HT-29 (cell line): ENCODE measurements around the gene ANKRD36. TPM values are rescaled to one million over a fixed set of nuclear protein-coding genes. Genes with fewer than 3 reads are reported as not detected.
"Not testable (repeated sequence)": the region's sequence is repeated elsewhere in the genome, so short reads cannot be mapped to it uniquely, and the experiment has no call there.

Experiments used
- DNase-seq: peaks from one replicate; pipeline ENCODE4 v3.0.0-alpha.2; 2015; ENCODE audit warnings: low spot score
- total RNA-seq: library from RNA; depleted of rRNA; stranded (reverse); fragments of >200 nt; shearing (Covaris generic); gene quantifications from 2 replicates; pipeline ENCODE4 v1.2.3, GENCODE V29; 2014

The ANKRD36 gene
- total RNA-seq, 1 experiment from 2014 or later = 6.2 TPM

DNA sequence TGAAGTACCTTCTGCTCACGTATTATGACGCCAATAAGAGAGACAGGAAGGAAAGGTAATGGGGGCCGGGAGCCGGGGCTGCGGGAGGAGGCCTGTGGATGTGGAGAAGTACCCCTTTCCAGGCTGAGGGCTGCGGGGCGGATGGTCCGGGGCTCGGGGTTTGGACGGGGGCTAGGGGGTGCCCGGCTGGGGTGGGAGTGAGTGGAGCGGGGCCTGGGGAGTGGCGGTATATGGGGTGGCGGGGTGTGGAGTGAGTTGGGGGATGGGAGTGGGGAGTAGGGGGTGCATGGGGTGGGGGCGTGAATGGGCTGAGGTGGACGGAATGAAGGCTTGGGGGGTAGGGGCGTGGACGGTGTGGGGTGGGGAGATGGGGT, 916 bp downstream of the ANKRD36 start:
- DNase-seq = not testable (repeated sequence)

DNA sequence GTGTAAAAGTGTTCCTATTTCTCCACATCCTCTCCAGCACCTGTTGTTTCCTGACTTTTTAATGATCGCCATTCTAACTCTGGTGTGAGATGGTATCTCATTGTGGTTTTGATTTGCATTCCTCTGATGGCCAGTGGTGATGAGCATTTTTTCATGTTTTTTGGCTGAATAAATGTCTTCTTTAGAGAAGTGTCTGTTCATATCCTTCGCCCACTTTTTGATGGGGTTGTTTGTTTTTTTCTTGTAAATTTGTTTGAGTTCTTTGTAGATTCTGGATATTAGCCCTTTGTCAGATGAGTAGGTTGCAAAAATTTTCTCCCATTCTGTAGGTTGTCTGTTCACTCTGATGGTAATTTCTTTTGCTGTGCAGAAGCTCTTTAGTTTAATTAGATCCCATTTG, 16.1 kb downstream of the ANKRD36 start:
- DNase-seq = not testable (repeated sequence)

DNA sequence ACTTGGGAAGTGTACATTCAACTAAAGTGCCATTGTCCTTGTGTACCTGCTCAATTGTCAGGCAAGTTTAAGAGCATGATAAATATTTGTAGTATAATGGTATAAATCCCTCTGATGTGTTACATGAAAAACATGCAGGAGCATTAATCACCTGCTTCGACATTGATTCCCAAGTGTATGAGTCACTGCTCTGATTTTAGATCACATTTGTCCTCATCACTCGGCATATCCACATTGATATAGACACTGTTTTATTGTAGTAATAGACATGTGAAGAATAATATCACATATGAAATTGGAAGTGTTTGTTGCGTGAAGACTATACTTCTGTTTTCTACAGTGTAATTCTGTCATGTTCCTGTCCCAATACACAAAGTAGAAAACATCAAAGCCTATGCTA, 31.1 kb downstream of the ANKRD36 start:
- DNase-seq = not testable (repeated sequence)

DNA sequence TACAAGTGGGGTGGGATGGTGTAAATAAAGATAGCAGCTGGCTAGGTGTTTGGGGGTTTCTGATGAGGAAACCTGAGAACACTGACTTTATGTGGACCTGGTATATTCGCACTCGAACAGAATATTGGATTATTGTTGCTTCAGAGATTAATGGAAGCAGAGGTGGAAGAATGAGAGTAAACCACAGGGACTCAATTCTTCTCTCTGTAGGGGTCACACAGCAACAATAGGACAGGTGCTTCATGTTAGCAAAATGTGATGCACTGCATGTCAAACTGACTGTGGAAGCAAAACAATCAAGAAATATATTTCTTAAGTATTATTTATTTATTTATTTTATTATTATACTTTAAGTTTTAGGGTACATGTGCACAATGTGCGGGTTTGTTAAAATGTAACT, 53.6 kb downstream of the ANKRD36 start:
- not testable (repeated sequence) for DNase-seq

DNA sequence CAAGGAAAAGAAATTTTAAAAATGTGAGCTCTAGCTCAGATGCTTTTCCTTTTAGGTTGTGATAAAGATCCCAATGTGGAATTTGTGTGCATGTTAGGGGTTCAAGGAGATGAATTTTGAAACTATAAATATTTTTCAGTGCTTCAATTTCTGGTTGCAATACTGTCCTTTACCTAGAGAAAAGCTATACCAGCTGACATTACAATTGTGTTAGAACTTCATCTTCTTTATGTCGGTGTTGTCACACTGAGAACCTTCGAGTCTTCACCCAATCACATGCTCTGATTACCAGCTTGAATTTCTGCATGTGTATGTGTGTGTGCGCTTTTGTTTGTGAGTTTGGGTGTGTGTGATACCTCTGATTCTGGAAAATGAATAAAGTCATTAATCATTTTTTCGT, 55.0 kb downstream of the ANKRD36 start:
- not testable (repeated sequence) for DNase-seq

DNA sequence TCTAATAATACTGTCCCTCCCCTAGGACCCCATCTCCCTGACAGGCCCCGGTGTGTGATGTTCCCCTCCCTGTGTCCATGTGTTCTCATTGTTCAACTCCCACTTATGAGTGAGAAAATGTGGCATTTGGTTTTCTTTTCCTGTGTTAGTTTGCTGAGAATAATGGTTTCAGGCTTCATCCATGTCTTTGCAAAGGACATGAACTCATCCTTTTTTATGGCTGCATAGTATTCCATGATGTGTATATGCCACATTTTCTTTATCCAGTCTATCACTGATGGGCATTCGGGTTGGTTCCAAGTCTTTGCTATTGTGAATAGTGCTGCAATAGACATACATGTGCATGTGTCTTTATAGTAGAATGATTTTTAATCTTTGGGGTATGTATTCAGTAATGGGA, 55.6 kb downstream of the ANKRD36 start:
- DNase-seq = not testable (repeated sequence)

DNA sequence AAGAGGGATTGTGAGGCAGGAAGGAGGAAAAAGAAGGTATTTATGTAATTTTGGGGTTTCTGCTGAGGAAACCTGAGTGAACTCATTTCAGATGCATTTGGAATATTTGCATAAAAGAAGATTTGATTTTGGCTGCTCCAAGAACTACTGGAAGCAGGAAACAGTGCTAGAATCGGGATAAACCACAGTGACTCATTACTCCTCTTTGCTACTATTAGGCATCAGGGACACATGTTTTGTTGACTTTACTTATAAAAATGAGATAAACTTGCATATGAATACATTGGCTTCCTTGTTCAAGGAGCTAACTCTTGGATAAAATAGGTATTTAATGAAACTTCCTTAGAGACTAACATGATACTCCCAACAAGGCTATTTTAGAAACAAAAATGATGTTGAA, 67.4 kb downstream of the ANKRD36 start:
- not testable (repeated sequence) for DNase-seq

DNA sequence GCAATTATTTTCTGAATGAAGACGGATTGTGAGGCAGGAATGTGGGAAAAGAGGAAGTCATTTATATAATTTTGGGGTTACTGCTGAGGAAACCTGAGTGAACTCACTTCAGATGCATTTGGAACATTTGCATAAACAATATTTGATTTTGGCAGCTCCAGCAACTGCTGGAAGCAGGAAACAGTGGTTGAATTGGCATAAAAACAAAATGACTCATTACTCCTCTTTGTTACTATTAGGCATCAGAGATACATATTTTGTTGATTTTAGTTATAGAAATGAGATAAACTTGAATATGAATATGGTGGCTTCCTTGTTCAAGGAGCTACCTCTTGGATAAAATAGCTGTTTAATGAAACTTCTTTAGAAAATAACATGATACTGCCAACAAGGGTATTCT, 82.4 kb downstream of the ANKRD36 start:
- not testable (repeated sequence) for DNase-seq

DNA sequence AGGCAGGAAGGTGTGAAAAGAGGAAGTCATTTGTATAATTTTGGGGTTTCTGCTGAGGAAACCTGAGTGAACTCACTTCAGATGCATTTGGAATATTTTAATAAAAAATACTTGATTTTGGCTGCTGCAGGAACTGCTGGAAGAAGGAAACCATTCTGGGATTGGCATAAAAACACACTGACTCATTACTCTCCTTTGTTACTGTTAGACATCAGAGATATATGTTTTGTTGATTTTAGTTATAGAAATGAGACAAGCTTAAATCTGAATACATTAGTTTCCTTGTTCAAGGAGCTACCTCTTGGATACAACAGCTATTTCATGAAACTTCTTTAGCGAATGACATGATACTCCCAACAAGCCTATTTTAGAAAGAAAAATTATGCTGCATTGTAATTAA, 84.3 kb downstream of the ANKRD36 start:
- not testable (repeated sequence) for DNase-seq

DNA sequence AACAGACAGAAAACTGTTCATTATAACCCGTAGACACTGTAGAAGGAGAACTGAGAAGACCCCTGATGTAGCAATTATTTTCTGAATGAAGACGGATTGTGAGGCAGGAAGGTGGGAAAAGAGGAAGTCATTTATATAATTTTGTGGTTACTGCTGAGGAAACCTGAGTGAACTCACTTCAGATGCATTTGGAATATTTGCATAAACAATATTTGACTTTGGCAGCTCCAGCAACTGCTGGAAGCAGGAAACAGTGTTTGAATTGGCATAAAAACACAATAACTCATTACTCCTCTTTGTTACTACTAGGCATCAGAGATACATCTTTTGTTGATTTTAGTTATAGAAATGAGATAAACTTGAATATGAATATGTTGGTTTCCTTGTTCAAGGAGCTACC, 87.9 kb downstream of the ANKRD36 start:
- DNase-seq = not testable (repeated sequence)

DNA sequence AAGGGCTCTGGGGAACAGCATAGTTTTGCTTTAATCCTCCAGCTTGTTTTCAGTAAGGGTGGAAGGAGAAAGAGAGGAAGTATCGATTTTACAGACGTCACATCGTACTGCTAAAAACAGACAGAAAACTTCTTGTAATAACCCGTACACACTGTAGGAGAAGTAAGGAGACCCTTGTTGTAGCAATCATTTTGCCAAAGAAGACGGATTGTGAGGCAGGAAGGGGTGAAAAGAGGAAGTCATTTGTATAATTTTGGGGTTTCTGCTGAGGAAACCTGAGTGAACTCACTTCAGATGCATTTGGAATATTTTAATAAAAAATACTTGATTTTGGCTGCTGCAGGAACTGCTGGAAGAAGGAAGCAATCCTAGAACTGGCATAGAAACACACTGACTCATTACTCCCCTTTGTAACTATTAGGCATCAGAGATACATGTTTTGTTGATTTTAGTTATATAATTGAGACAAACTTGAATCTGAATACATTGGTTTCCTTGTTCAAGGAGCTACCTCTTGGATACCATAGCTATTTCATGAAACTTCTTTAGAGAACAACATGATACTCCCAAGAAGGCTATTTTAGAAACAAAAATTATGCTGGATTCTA, 89.8 kb downstream of the ANKRD36 start:
- DNase-seq = not testable (repeated sequence)

DNA sequence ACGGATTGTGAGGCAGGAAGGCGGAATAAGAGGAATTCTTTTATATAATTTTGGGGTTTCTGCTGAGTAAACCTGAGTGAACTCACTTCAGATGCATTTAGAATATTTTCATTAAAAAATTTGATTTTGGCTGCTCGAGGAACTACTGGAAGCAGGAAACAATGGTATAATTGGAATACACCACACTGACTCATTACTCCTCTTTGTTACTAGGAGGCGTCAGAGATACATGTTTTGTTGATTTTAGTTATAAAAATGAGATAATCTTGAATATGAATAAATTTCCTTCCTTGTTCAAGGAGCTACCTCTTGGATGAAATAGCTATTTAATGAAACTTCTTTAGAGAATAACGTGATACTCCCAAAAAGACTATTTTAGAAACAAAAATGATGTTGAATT, 97.4 kb downstream of the ANKRD36 start:
- DNase-seq = no peak

DNA sequence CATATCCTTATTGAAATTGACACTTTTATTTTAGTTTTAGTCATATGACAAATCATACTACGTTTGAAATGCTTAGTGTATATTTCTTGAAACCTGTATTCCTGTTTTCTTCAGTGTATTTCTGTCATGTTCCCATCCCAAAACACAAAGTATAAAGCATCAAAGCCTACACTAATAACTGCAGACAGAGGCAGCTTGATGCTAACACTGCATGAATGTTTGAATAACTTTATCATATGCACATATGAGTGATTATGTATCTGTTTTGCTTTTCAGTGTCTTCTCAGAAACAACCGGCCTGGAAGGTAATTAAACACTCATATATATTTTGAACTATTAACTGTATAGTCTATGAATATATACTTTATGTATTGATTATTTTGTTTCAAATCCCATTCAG, 102.1 kb downstream of the ANKRD36 start:
- DNase-seq = not testable (repeated sequence)

DNA sequence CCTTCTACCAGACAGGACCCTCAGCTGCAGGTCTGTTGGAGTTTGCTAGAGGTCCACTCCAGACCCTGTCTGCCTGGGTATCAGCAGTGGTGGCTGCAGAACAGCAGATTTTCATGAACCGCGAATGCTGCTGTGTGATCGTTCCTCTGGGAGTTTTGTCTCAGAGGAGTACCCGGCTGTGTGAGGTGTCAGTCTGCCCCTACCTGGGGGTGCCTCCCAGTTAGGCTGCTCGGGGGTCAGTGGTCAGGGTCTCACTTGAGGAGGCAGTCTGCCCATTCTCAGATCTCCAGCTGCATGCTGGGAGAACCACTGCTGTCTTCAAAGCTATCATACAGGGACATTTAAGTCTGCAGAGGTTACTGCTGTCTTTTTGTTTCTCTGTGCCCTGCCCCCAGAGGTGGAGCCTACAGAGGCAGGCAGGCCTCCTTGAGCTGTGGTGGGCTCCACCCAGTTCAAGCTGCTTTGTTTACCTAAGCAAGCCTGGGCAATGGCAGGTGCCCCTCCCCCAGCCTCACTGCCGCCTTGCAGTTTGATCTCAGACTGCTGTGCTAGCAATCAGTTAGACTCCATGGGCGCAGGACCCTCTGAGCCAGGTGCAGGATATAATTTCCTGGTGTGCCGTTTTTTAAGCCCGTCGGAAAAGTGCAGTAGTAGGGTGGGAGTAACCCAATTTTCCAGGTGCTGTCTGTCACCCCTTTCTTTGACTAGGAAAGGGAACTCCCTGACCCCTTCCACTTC, 118.1 kb downstream of the ANKRD36 start:
- DNase-seq = not testable (repeated sequence)

DNA sequence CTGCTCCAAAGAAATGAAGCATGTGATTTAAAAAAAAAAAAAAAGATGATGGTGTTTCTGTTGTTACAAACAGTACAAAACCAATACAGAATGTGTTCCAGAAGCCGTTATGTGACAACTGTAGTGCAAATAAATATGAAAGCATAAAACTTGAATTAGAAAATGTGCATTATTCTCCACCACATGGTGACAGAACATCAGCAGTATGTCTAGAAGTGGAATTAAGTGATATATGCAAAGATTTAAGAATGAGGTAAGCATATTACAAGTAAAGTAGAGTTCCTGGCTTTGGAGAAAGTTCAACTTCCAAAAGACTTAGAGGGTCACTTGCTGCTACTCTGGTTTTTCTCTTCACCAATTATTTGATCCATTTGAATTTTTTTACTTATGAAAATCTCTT, 120.0 kb downstream of the ANKRD36 start:
- not testable (repeated sequence) for DNase-seq

DNA sequence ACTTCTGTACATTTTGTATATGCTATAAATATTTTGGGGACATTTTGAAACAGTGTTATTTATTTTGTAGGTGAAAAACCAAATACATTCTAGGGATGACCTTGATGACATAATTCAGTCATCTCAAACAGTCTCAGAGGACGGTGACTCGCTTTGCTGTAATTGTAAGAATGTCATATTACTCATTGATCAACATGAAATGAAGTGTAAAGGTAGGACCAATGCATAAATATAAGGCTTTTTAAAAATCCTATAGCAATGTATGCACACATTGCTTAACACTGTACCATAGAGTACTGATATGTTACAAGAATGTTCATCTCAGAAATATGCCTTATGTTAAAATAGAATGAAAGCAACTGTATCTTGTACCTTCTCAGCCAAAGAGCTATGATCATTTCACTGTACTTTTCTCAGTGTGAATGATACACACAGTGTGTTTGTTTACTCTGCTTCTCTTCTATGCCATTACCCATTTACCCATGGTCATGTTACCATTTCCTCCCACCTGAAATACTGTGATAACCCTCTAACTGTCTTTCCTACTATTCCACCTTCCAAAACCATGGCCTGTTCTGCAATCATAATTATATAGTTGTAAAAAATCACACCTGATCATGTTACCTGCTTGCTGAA, 120.8 kb downstream of the ANKRD36 start:
- DNase-seq = not testable (repeated sequence)

DNA sequence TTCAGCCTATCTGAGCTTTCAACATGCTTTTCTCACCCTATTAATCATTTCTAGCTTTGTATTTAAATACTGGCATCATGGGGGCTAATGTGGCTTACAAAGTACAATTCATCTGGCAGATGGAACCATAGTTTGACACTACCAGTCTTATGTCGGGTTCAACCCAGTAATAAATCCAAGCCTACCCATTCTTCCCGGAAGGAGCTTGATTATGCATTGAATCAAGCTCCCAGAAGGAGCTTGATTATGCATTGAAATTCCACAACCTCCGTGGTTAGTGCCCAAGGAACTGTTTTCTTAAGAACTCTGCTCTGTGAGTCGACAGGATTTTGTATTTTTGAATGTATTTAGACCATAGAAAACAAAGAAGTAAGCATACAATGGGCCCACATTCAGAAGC, 148.2 kb downstream of the ANKRD36 start:
- not testable (repeated sequence) for DNase-seq

DNA sequence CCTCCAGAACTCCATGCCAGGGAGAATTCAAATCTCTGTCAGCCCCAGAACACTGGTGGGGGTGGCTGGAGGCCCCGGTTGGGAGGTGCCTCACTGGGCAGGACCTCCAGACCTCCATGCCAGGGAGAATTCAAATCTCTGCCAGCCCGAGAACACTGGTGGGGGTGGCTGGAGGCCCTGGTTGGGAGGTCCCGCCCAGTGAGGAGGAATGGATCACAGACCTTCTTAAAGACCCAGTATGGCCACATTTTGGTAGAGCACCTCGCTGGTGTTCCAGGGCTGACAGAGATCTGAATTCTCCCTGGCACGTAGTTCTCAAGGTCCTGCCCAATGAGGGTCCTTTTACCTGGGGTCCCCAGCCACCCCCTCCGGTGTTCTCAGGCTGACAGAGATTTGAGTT, 153.5 kb downstream of the ANKRD36 start:
- DNase-seq = not testable (repeated sequence)

DNA sequence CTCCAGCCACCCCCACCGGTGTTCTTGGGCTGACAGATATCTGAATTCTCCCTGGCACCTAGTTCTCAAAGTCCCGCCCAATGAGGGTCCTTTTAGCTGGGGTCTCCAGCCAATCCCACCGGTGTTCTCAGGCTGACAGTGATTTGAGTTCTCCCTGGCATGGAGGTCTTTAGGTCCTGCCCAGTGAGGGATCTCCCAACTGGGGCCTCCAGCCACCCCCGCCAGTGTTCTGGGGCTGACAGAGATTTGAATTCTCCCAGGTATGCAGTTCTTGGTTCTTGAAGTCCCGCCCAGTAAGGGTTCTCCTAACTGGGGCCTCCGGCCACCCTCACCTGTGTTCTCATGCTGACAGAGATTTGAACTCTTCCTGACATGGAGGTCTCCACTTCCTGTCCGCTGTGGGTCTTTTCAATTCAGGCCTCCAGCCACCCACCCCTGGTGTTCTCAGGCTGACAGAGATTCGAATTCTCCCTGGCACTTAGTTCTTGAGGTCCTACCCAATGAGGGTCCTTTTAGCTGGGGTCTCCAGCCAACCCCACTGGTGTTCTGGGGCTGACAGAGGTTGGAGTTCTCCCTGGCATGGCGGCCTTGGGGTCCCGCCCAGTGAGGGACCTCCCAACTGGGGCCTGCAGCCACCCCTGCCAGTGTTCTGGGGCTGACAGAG, 154.6 kb downstream of the ANKRD36 start:
- peak; percentile 0 for DNase-seq

DNA sequence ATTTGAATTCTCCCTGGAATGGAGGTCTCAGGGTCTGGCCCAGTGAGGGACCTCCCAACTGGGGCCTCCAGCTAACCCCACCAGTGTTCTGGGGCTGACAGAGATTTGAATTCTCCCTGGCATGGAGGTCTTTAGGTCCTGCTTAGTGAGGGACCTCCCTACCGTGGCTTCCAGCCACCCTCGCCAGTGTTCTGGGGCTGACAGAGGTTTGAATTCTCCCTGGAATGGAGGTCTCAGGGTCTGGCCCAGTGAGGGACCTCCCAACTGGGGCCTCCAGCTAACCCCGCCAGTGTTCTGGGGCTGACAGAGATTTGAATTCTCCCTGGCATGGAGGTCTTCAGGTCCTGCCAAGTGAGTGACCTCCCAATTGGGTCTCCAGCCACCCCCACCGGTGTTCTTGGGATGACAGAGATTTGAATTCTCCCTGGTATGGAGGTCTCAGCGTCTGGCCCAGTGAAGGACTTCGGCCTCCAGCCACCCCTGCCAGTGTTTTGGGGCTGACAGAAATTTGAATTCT, 155.2 kb downstream of the ANKRD36 start:
- DNase-seq = not testable (repeated sequence)

DNA sequence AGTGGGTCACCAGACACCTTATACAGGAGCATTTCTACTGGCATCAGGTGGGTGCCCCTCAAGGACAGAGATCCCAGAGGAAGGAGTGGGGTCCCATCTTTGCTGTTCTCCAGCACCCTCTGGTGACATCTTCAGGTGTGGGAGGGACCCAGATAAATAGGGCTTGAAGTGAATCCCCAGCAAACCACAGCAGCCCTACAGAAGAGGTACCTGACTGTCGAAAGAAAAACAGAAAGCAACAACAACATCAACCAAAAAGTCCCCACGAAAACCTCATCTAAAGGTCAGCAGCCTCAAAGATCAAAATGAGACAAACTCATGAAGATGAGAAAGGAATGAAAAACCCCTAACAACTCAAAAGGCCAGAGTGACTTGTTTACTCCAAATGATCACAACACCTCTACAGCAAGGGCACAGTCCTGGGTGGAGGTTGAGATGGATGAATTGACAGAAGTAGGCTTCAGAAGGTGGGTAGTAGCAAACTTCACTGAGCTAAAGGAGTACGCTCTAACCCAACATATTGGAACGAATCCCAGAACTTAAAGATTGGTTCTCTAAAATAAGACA, 163.4 kb downstream of the ANKRD36 start:
- not testable (repeated sequence) for DNase-seq

DNA sequence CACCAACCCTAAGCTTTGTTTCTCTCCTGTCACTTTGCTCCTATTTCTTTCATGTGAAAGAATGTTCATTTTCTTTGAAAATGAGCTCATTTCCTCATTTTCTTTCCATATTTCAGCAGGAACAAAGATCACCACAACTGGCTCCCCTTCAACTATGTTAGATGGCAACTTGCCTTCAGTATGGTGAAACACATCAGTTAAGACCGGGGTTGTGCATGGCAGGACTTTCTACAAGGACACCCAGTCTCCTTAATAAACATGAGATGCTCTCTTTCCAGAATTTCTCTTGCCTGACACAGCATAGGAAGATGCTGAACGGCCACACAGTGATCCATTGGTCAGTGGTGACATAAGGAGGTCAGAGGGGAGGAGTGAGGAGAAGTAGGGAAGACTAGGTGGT, 172.2 kb downstream of the ANKRD36 start:
- not testable (repeated sequence) for DNase-seq
